Brain microvascular endothelial cell (primary cell): ENCODE measurements around the gene ZDHHC18.

Experiments
- DNase-seq: peaks from one replicate; pipeline ENCODE4 v3.0.0-alpha.2; 2020
- H3K27ac ChIP-seq: fragments of 250-450 bp; sonication (Bioruptor Pico); 2 replicates; pipeline ENCODE4 v1.5.1; 2020; ENCODE audit warnings: mild to moderate bottlenecking, moderate library complexity
- H3K27me3 ChIP-seq: fragments of 250-450 bp; sonication (Bioruptor Pico); replicated peaks from 2 replicates; pipeline ENCODE4 v1.5.1; 2020; ENCODE audit warnings: mild to moderate bottlenecking
- H3K36me3 ChIP-seq: fragments of 250-450 bp; sonication (Bioruptor Pico); replicated peaks from 2 replicates; pipeline ENCODE4 v1.5.1; 2020; ENCODE audit warnings: mild to moderate bottlenecking
- H3K4me3 ChIP-seq: 2 replicates; pipeline ENCODE4 v1.5.1; 2011; ENCODE audit warnings: low read depth, mild to moderate bottlenecking, control low read depth, low read length, moderate library complexity
- in situ Hi-C: cut with HindIII; loops from 2 replicates; pipeline ENCODE4 v1.10.0; 2017; ENCODE audit warnings: low sequenced_read_pairs, low pct_ligation_motif_present
- TF ChIP-seq, protein P1 (sequence below): IDR thresholded peaks from 2 replicates; pipeline ENCODE4 v1.5.1; 2011; ENCODE audit warnings: low read depth, mild to moderate bottlenecking, moderate library complexity, low read length, control low read depth, inconsistent platforms; ENCODE audit errors: missing control alignments

ZDHHC18 gene

GRCh38 chr1:26826261-26827105 is at the start of gene ZDHHC18:
Gene ZDHHC18 (plus strand): TSS chr1:26826688. CDS start chr1:26826805, 117 bp downstream.
- no peak within 1 kb of the TSS for H3K27ac ChIP-seq
- peaks cover 6% of the 10 kb centered on the region for H3K36me3 ChIP-seq

GRCh38 chr1:26779098-26779668 is 47.3 kb upstream of the ZDHHC18 start:
- H3K27me3 ChIP-seq: no peaks in the 10 kb centered on the region
- TF ChIP-seq, protein P1, sequence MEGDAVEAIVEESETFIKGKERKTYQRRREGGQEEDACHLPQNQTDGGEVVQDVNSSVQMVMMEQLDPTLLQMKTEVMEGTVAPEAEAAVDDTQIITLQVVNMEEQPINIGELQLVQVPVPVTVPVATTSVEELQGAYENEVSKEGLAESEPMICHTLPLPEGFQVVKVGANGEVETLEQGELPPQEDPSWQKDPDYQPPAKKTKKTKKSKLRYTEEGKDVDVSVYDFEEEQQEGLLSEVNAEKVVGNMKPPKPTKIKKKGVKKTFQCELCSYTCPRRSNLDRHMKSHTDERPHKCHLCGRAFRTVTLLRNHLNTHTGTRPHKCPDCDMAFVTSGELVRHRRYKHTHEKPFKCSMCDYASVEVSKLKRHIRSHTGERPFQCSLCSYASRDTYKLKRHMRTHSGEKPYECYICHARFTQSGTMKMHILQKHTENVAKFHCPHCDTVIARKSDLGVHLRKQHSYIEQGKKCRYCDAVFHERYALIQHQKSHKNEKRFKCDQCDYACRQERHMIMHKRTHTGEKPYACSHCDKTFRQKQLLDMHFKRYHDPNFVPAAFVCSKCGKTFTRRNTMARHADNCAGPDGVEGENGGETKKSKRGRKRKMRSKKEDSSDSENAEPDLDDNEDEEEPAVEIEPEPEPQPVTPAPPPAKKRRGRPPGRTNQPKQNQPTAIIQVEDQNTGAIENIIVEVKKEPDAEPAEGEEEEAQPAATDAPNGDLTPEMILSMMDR: no peak
- H3K27ac ChIP-seq: no peak overlapping the region
- peaks cover 71% of the 10 kb centered on the region for H3K36me3 ChIP-seq
- H3K4me3 ChIP-seq: no peak overlapping the region
- in situ Hi-C loops: no loop called here
- DNase-seq: no peak

More at GRCh38 chr1:26826261-26827105, at the start of gene ZDHHC18:
- DNase-seq: peak; percentile 18
- Histone ChIP-seq H3K27me3 (no peaks in the 10 kb centered on the region), H3K4me3 (peak within 1 kb of the TSS; percentile 73)
- in situ Hi-C loops: no loop called here
- TF ChIP-seq, protein P1: peak; percentile 40

DNA sequence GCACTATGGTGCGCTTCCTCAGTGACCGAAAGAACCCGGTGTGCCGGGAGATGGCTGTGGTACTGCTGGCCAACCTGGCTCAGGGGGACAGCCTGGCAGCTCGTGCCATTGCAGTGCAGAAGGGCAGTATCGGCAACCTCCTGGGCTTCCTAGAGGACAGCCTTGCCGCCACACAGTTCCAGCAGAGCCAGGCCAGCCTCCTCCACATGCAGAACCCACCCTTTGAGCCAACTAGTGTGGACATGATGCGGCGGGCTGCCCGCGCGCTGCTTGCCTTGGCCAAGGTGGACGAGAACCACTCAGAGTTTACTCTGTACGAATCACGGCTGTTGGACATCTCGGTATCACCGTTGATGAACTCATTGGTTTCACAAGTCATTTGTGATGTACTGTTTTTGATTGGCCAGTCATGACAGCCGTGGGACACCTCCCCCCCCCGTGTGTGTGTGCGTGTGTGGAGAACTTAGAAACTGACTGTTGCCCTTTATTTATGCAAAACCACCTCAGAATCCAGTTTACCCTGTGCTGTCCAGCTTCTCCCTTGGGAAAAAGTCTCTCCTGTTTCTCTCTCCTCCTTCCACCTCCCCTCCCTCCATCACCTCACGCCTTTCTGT is 46.0 kb upstream of the ZDHHC18 start:
- Histone ChIP-seq H3K27ac (no peak overlapping the region), H3K27me3 (no peaks in the 10 kb centered on the region), H3K36me3 (peaks cover 58% of the 10 kb centered on the region), H3K4me3 (no peak overlapping the region)
- DNase-seq: no peak
- in situ Hi-C loops: no loop called here
- TF ChIP-seq, protein P1: no peak

DNA sequence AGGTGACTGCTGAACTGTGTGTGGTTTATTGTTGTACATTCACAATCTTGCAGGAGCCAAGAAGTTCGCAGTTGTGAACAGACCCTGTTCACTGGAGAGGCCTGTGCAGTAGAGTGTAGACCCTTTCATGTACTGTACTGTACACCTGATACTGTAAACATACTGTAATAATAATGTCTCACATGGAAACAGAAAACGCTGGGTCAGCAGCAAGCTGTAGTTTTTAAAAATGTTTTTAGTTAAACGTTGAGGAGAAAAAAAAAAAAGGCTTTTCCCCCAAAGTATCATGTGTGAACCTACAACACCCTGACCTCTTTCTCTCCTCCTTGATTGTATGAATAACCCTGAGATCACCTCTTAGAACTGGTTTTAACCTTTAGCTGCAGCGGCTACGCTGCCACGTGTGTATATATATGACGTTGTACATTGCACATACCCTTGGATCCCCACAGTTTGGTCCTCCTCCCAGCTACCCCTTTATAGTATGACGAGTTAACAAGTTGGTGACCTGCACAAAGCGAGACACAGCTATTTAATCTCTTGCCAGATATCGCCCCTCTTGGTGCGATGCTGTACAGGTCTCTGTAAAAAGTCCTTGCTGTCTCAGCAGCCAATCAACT is 45.2 kb upstream of the ZDHHC18 start:
- no peak overlapping the region for H3K27ac ChIP-seq
- DNase-seq: no peak
- H3K27me3 ChIP-seq: no peaks in the 10 kb centered on the region
- H3K4me3 ChIP-seq: no peak overlapping the region
- TF ChIP-seq, protein P1: no peak
- in situ Hi-C loops: no loop called here
- peaks cover 51% of the 10 kb centered on the region for H3K36me3 ChIP-seq

DNA sequence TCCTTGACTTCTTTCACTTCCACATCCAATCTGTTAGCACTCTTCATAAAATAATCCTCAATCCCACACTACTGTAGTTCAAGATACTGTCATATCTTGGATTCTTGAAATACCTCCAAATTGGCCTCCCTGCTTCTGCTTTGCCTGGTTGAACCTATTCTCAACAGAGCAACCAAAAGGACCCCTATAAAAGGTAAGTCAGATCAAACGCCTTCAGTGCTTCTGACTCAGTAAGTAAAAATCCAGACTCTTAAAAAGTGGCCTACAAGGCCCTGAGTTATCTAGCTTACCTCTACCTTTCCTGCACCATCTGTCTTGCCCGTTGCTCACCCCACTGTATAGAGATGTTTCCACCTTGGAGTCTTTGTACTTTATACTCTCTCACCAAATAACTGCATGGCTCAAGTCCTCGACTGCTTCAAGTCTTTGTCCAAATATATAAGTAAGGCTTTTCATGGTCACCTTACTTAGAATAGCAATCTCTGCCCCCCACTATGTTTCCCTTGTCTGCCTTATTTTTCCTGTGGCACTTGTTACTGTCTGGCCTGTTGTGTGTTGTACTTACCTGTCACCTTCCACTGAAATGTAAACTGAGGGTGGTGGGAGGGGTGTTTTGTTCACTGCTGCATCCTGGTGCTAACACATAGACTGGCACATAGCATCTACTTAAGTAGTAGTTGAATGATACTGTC is 43.8 kb upstream of the ZDHHC18 start:
- TF ChIP-seq, protein P1: no peak
- in situ Hi-C loops: no loop called here
- Histone ChIP-seq H3K27ac (no peak overlapping the region), H3K27me3 (no peaks in the 10 kb centered on the region), H3K4me3 (no peak overlapping the region), H3K36me3 (peaks cover 38% of the 10 kb centered on the region)
- DNase-seq: no peak
